Esophagus muscularis mucosa (tissue), 4 donors: ENCODE results near the gene TMEM176B. TPM values are rescaled to one million over a fixed set of nuclear protein-coding genes. Genes with fewer than 3 reads are reported as not detected.

ENCODE experiments used
- DNase-seq: peaks from one replicate; pipeline ENCODE4 v3.0.0-alpha.2; 2017; ENCODE audit errors: extremely low spot score
- H3K27ac ChIP-seq, 4 donors: fragments of 200-600 bp; sonication (generic); replicated peaks in 1 of 4; 1 replicate in 3 of 4; 2 replicates in 1 of 4; pipeline ENCODE4 v1.5.1; 2016 to 2019; ENCODE audit warnings: mild to moderate bottlenecking in 1 of 4
- H3K27me3 ChIP-seq, 4 donors: fragments of 200-600 bp; sonication (generic); one replicate each; pipeline versions ENCODE4 v1.5.1 to v1.6.0; 2016 to 2019
- H3K36me3 ChIP-seq, 4 donors: fragments of 200-600 bp; sonication (generic); one replicate each; pipeline ENCODE4 v1.5.1; 2016 to 2019
- H3K4me1 ChIP-seq, 4 donors: fragments of 200-600 bp; sonication (generic); one replicate each; pipeline ENCODE4 v1.5.1; 2016 to 2019
- H3K4me3 ChIP-seq, 4 donors: fragments of 200-600 bp; sonication (generic); 1 replicate in 2 of 4; 2 replicates in 2 of 4; pipeline ENCODE4 v1.5.1; 2016 to 2019; ENCODE audit warnings: mild to moderate bottlenecking in 4 of 4, moderate library complexity in 1 of 4
- H3K9me3 ChIP-seq, 4 donors: fragments of 200-600 bp; sonication (generic); 1 replicate in 3 of 4; 2 replicates in 1 of 4; pipeline ENCODE4 v1.5.1; 2016 to 2019
- EP300 ChIP-seq: sonication (generic); formaldehyde crosslinking; IDR thresholded peaks from one replicate; pipeline ENCODE4 v1.6.1; 2017; ENCODE audit warnings: antibody characterized with exemption
- POLR2A ChIP-seq: fragments of 450-650 bp; IDR thresholded peaks from one replicate; pipeline ENCODE4 v1.6.1; 2017; ENCODE audit warnings: antibody characterized with exemption, moderate library complexity, mild to moderate bottlenecking, low read depth
- POLR2AphosphoS5 ChIP-seq, 2 donors: sonication (generic); formaldehyde crosslinking; IDR thresholded peaks; one replicate each; pipeline ENCODE4 v1.6.1; 2017; ENCODE audit warnings: antibody characterized with exemption in 2 of 2
- WGBS: methylation state at CpG from one replicate; pipeline ENCODE4 v1.1.5; 2018; 5-methylcytosine and 5-hydroxymethylcytosine counted together
- intact Hi-C: fragments of 100-400 bp; cut with DNase I; formaldehyde crosslinking; loops from one replicate; pipeline ENCODE4 v1.15.1; 2023
- total RNA-seq, 4 donors: library from RNA; depleted of rRNA; stranded (reverse); fragments of >200 nt; gene quantifications; one replicate each; pipeline versions ENCODE4 v1.1.0 to v1.2.1, GENCODE V29; 2016
- TF ChIP-seq, protein P1 (sequence below), 3 experiments: fragments of 200-600 bp in 2 of 3; fragments of 450-650 bp in 1 of 3; sonication (generic) in 2 of 3; IDR thresholded peaks; one replicate each; pipeline ENCODE4 v1.5.1; 2017 to 2019; ENCODE audit warnings: antibody characterized with exemption in 3 of 3, mild to moderate bottlenecking in 2 of 3, moderate library complexity in 1 of 3

The TMEM176B gene
- total RNA-seq, 4 donors from 2014 or later = 19.5 to 58.2 (median 54.1) TPM

DNA sequence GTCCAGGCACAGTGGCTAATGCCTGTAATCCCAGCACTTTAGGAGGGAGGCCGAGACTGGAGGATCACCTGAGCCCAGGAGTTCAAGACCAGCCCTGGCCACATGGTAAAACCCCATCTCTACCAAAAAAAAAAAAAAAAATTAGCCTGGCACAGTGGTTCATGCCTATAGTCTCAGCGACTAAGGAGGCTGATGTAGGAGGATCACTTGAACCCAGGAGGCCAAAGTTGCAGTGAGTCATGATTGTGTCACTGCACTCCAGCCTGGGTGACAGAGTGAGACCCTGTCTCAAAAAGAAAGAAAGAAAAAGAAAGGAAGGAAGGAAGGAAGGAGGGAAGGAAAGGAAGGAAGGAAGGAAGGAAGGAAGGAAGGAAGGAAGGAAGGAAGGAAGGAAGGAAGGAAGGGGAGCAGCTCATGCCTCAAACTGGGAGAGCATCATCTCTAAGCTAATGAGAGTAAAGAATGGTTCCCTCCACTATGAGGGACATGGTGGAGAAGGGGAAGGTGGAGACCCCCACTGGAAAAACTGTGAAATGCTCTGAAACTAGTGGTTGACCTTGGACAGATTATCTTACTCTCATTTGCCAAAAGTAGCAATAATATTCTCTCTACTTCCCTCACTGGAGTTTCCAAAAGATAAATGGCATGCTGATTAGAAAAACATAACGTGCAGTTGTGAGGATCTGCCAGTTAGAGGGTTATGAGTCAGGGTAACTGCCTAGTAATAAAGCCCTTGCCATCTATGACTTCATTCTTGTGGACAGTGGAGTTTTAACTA is 46.1 kb downstream of the TMEM176B start:
- TF ChIP-seq POLR2AphosphoS5 (IDR thresholded peaks at IDR 0.05) = no peak
- TF ChIP-seq, protein P1, sequence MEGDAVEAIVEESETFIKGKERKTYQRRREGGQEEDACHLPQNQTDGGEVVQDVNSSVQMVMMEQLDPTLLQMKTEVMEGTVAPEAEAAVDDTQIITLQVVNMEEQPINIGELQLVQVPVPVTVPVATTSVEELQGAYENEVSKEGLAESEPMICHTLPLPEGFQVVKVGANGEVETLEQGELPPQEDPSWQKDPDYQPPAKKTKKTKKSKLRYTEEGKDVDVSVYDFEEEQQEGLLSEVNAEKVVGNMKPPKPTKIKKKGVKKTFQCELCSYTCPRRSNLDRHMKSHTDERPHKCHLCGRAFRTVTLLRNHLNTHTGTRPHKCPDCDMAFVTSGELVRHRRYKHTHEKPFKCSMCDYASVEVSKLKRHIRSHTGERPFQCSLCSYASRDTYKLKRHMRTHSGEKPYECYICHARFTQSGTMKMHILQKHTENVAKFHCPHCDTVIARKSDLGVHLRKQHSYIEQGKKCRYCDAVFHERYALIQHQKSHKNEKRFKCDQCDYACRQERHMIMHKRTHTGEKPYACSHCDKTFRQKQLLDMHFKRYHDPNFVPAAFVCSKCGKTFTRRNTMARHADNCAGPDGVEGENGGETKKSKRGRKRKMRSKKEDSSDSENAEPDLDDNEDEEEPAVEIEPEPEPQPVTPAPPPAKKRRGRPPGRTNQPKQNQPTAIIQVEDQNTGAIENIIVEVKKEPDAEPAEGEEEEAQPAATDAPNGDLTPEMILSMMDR (IDR thresholded peaks at IDR 0.05) = no peak
- TF ChIP-seq POLR2A = no peak
- no peak for TF ChIP-seq EP300
- intact Hi-C loops = no loop called here
- Histone ChIP-seq H3K27ac (peak overlapping the region in 1 of 4 donors; percentile 11), H3K27me3 (no peaks in the 10 kb centered on the region), H3K4me1 (peaks cover 4 to 27% (median 25%) of the 10 kb centered on the region in 4 donors), H3K4me3 (no peak overlapping the region), H3K9me3 (no peaks in the 10 kb centered on the region), H3K36me3 (no peaks in the 10 kb centered on the region)
- WGBS = 47% methylated on average over 3 of the region's 3 CpGs
- DNase-seq = no peak

DNA sequence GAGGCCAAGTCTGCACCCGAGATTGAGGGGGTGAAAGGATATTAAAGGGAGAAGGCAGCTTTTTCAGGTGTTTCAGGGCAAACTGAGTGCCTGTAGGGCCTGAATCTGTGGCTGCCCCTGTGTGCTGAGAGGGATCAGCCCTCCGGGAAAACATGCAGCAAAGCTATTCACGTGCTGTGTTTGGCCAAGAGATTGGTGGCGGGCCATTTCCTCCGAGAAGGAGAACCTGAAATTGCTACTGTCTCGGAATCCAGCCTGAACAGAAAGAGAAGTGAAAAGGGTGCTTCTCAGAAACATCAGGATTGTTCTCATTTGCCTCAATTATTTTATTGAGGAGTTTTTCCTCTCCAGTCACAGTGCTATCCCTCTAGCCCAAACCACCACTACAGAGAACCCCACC is 46.9 kb downstream of the TMEM176B start:
- Histone ChIP-seq H3K36me3 (no peaks in the 10 kb centered on the region), H3K27ac (peak overlapping the region in 1 of 4 donors; percentile 36), H3K27me3 (no peaks in the 10 kb centered on the region), H3K9me3 (no peaks in the 10 kb centered on the region), H3K4me1 (peaks cover 4 to 27% (median 25%) of the 10 kb centered on the region in 4 donors), H3K4me3 (no peak overlapping the region)
- intact Hi-C loops = no loop called here
- WGBS = 74% methylated on average over 6 of the region's 6 CpGs
- no peak for DNase-seq
- TF ChIP-seq, protein P1 (IDR thresholded peaks at IDR 0.05) = no peak

DNA sequence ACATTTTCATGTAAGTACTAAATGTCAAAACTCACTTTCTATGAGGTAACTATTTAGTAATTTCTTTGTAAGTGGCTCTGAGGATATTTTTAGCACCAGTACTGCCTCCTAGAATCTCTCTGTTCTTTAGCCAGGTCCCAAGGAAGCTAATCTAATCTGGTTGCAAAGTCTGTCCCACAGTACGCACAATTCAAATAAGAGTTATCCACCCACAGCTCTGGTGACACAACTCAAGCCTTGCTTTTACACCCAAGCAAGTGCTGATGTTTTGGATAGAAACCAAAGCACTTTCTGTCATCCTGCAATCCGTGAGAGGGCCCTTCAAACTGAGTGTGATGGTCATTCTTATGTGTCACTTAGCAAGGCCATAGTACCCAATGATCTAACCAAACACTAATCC is 48.5 kb downstream of the TMEM176B start:
- Histone ChIP-seq H3K4me3 (no peak overlapping the region), H3K9me3 (no peaks in the 10 kb centered on the region), H3K27me3 (no peaks in the 10 kb centered on the region), H3K36me3 (no peaks in the 10 kb centered on the region), H3K27ac (no peak overlapping the region), H3K4me1 (peaks cover 7 to 28% (median 26%) of the 10 kb centered on the region in 4 donors)
- intact Hi-C loops = no loop called here
- DNase-seq = no peak
- 42% methylated on average over 2 of the region's 2 CpGs for WGBS
- TF ChIP-seq, protein P1 (IDR thresholded peaks at IDR 0.05) = no peak
- no peak for TF ChIP-seq POLR2A
- no peak for TF ChIP-seq EP300
- TF ChIP-seq POLR2AphosphoS5 (IDR thresholded peaks at IDR 0.05) = no peak

DNA sequence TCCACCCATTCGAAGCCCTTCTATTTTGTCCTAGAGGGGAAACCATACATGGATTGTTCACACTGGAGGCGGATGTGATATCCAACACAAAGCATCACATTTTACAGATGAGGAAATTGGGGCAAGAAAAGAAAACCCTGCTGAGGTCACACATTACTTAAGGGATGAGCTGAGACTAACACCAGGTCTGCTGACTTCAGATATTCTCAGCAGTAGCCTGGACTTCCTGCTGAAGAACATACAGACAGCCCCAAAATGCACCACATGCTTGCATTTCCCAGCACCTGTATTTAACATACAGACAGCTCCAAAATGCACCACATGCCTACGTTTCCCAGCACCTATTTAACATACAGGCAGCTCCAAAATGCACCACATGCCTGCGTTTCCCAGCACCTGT is 51.8 kb downstream of the TMEM176B start:
- Histone ChIP-seq H3K9me3 (no peaks in the 10 kb centered on the region), H3K36me3 (peaks cover 0 to 12% (median 0%) of the 10 kb centered on the region in 4 donors), H3K27me3 (no peaks in the 10 kb centered on the region), H3K27ac (no peak overlapping the region), H3K4me1 (peaks cover 25 to 44% (median 39%) of the 10 kb centered on the region in 4 donors), H3K4me3 (no peak overlapping the region)
- WGBS = 88% methylated on average over 4 of the region's 4 CpGs
- intact Hi-C loops = no loop called here
- TF ChIP-seq EP300 (no peak), POLR2AphosphoS5 (IDR thresholded peaks at IDR 0.05) (no peak), POLR2A (no peak)
- TF ChIP-seq, protein P1 (IDR thresholded peaks at IDR 0.05) = no peak
- DNase-seq = no peak
